Body of pancreas (tissue), 4 donors: Measurements from ENCODE around the gene RNF215. TPM values are rescaled to one million over a fixed set of nuclear protein-coding genes. Genes with fewer than 3 reads are reported as not detected.
A peak's percentile ranks its signal among the peaks of the same experiment; 100 is the strongest.

ENCODE experiments used
- ATAC-seq: fragments of 150-250 bp; one replicate; pipeline ENCODE4 v1.9.1; 2016
- DNase-seq, 4 donors: peaks; one replicate each; pipeline ENCODE4 v3.0.0-alpha.2; 2019
- H3K27ac ChIP-seq, 4 donors: fragments of 200-600 bp; sonication (generic); 1 replicate in 3 of 4; 2 replicates in 1 of 4; pipeline versions ENCODE4 v1.5.1 to v1.6.1; 2016 to 2019; ENCODE audit warnings: mild to moderate bottlenecking in 1 of 4, mixed read lengths in 1 of 4, moderate library complexity in 1 of 4
- H3K27me3 ChIP-seq, 2 donors: fragments of 200-600 bp; sonication (generic); one replicate each; pipeline ENCODE4 v1.6.0; 2016; ENCODE audit warnings: mild to moderate bottlenecking in 1 of 2
- H3K36me3 ChIP-seq, 2 donors: fragments of 200-600 bp; sonication (generic); replicated peaks in 1 of 2; 2 replicates each; pipeline ENCODE4 v1.5.1; 2016; ENCODE audit warnings: low read depth in 2 of 2; ENCODE audit not compliant: insufficient read depth in 1 of 2
- H3K4me1 ChIP-seq: fragments of 200-600 bp; sonication (generic); one replicate; pipeline ENCODE4 v1.6.0; 2016
- H3K4me3 ChIP-seq, 2 donors: fragments of 200-600 bp; sonication (generic); 1 replicate in 1 of 2; 2 replicates in 1 of 2; pipeline ENCODE4 v1.5.1; 2016 to 2019
- H3K9me3 ChIP-seq, 3 donors: fragments of 200-600 bp; sonication (generic); 1 replicate in 2 of 3; 2 replicates in 1 of 3; pipeline ENCODE4 v1.5.1; 2016
- POLR2A ChIP-seq, 3 donors: fragments of 450-650 bp; IDR thresholded peaks; one replicate each; pipeline ENCODE4 v1.6.1; 2016; ENCODE audit warnings: antibody characterized with exemption in 3 of 3, mild to moderate bottlenecking in 2 of 3
- WGBS, 2 donors: methylation state at CpG; one replicate each; pipeline ENCODE4 v1.1.5; 2017; 5-methylcytosine and 5-hydroxymethylcytosine counted together
- intact Hi-C: fragments of 100-400 bp; cut with DNase I; formaldehyde crosslinking; loops from one replicate; pipeline ENCODE4 v1.15.1; 2023
- total RNA-seq, 2 donors: library from RNA; depleted of rRNA; stranded (reverse); fragments of >200 nt; gene quantifications; one replicate each; pipeline ENCODE4 v1.1.0, GENCODE V29; 2016
- TF ChIP-seq, protein P1 (sequence below), 7 experiments: fragments of 450-650 bp in 4 of 7; fragments of 200-600 bp in 3 of 7; sonication (generic) in 3 of 7; IDR thresholded peaks; one replicate each; pipeline ENCODE4 v1.5.1; 2016 to 2019; ENCODE audit warnings: antibody characterized with exemption in 7 of 7

The RNF215 gene
- total RNA-seq, 2 donors from 2014 or later = 13.8 to 14.0 TPM

- Histone ChIP-seq H3K9me3 (no peaks in the 10 kb centered on the region), H3K4me3 (no peak overlapping the region), H3K4me1 (peaks cover 16% of the 10 kb centered on the region), H3K27ac (no peak overlapping the region), H3K36me3 (no peaks in the 10 kb centered on the region), H3K27me3 (no peaks in the 10 kb centered on the region)
- WGBS, 2 donors = 64 to 68% methylated on average over 8 to 9 of the region's 9 CpGs
- TF ChIP-seq, protein P1, sequence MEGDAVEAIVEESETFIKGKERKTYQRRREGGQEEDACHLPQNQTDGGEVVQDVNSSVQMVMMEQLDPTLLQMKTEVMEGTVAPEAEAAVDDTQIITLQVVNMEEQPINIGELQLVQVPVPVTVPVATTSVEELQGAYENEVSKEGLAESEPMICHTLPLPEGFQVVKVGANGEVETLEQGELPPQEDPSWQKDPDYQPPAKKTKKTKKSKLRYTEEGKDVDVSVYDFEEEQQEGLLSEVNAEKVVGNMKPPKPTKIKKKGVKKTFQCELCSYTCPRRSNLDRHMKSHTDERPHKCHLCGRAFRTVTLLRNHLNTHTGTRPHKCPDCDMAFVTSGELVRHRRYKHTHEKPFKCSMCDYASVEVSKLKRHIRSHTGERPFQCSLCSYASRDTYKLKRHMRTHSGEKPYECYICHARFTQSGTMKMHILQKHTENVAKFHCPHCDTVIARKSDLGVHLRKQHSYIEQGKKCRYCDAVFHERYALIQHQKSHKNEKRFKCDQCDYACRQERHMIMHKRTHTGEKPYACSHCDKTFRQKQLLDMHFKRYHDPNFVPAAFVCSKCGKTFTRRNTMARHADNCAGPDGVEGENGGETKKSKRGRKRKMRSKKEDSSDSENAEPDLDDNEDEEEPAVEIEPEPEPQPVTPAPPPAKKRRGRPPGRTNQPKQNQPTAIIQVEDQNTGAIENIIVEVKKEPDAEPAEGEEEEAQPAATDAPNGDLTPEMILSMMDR (IDR thresholded peaks at IDR 0.05) = no peak
- TF ChIP-seq POLR2A (IDR thresholded peaks at IDR 0.05) = no peak
- intact Hi-C loops = loop anchor here (5.0 kb wide), 1 partner anchor 90 kb away; no protein-coding TSS in a partner anchor
- no peak for DNase-seq
- ATAC-seq = no peak
Measured at GRCh38 chr22:30392661-30393321, 5.6 kb upstream of the RNF215 start.

DNA sequence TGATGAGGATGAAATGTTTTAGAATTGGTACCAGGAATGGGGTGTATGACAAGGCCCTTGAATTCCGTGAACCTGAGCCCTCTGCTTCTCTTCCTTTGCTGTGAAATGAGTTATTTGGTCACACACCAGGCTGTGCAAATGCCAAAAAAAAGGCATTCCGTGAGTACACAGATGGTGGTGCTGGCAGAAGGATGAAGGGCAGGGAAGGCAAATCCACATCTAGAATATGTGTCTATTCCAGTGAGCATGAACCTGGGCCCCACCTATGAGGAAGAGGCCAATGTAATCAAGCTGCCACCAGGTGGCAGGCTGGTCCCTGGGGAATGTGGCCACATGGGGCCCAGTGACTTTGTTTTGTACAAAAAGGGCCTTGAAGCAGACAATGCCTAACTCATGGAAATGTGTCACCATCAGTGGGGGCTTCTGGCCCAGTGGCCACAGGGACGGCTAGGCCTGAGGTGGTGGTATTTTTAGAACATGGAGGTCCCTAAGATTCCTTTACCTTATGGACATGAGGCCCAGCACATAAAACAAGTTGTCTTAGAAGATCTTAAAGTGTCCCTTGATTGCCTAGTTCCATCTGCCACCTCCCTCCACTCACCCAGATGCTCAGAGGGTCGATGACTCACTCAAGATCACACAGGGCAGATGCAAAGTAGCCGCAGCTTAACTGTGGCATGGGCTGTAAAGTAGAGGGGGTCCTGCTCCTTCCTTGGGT, 3.9 kb upstream of the RNF215 start:
- Histone ChIP-seq H3K4me1 (peaks cover 10% of the 10 kb centered on the region), H3K4me3 (no peak overlapping the region), H3K27ac (peak overlapping the region in 3 of 4 donors; percentile 19 to 41 (median 32)), H3K9me3 (no peaks in the 10 kb centered on the region), H3K27me3 (no peaks in the 10 kb centered on the region), H3K36me3 (no peaks in the 10 kb centered on the region)
- no peak for TF ChIP-seq POLR2A (IDR thresholded peaks at IDR 0.05)
- TF ChIP-seq, protein P1 (IDR thresholded peaks at IDR 0.05) = peak; percentile 78 to 91 (median 88)
- ATAC-seq (peak; percentile 52), DNase-seq (peak; percentile 80 to 85 (median 82))
- 46 to 68% methylated on average over 3 to 5 of the region's 5 CpGs for WGBS, 2 donors
- intact Hi-C loops = loop anchor here (5.0 kb wide), 1 partner anchor 91 kb away; no protein-coding TSS in a partner anchor

DNA sequence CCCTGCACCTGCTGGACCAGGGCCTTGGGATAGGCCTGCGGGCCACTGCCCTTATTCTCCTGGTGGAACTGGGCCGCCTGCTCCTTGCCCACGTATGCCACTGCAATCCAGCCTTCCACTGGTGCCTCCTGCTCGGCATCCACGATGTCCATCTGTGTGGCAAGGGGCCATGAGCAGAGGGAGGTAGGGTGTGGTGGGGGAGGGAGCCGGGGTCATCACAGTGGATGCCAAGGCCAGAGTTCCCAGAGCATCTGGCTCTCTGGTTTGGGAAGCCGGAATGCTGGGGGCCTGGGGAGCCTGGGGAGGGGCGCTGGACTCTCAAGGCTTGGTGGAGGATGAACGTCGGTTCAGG, 627 bp downstream of the RNF215 start:
- H3K27me3 ChIP-seq = no peaks in the 10 kb centered on the region
- TF ChIP-seq, protein P1 (IDR thresholded peaks at IDR 0.05) = no peak
- TF ChIP-seq POLR2A (IDR thresholded peaks at IDR 0.05) = no peak
- 22 to 26% methylated on average over 7 to 10 of the region's 10 CpGs for WGBS, 2 donors
- peak in 2 of 4 donors; percentile 23 to 24 for DNase-seq
- no peaks in the 10 kb centered on the region for H3K9me3 ChIP-seq
- H3K27ac ChIP-seq = peak overlapping the region in 3 of 4 donors; percentile 5 to 68 (median 59)
- no peak for ATAC-seq
- no peaks in the 10 kb centered on the region for H3K36me3 ChIP-seq
- H3K4me1 ChIP-seq = peaks cover 15% of the 10 kb centered on the region
- peak overlapping the region; percentile 37 to 74 for H3K4me3 ChIP-seq
- intact Hi-C loops = loop anchor here (10.0 kb wide), 1 partner anchor 272 kb away; no protein-coding TSS in a partner anchor

GRCh38 chr22:30385942-30386341, 1.3 kb downstream of the RNF215 start:
- Histone ChIP-seq H3K27me3 (no peaks in the 10 kb centered on the region), H3K36me3 (no peaks in the 10 kb centered on the region), H3K4me1 (peaks cover 15% of the 10 kb centered on the region), H3K27ac (no peak overlapping the region), H3K9me3 (no peaks in the 10 kb centered on the region), H3K4me3 (no peak overlapping the region)
- ATAC-seq = no peak
- WGBS, 2 donors = 92% methylated on average over 4 to 10 of the region's 10 CpGs
- intact Hi-C loops = loop anchor here (10.0 kb wide), 1 partner anchor 271 kb away; no protein-coding TSS in a partner anchor
- no peak for TF ChIP-seq POLR2A (IDR thresholded peaks at IDR 0.05)
- no peak for DNase-seq

DNA sequence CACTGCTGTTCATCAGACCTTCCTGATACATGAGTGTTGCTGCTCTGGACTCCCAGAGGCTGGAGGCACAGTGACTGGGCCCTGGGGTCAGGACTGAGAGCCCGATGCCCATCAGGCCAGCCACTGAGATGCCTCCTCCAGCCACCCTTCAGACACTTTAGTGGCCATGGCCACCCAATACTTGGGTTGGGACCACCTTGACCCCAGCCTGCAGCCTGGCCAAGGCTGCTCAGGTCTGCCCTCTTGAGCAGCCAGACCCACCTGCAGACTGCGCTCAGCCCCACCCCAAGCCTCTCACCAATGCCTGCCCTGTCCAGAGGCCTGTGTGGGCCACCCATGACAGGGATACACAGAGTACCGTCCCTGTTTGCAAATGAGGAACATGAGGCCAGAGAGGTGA, 4.2 kb downstream of the RNF215 start:
- Histone ChIP-seq H3K9me3 (no peaks in the 10 kb centered on the region), H3K27me3 (no peaks in the 10 kb centered on the region), H3K4me3 (no peak overlapping the region), H3K4me1 (peaks cover 15% of the 10 kb centered on the region), H3K27ac (no peak overlapping the region), H3K36me3 (no peaks in the 10 kb centered on the region)
- TF ChIP-seq, protein P1 (IDR thresholded peaks at IDR 0.05) = no peak
- no peak for TF ChIP-seq POLR2A (IDR thresholded peaks at IDR 0.05)
- ATAC-seq = no peak
- no peak for DNase-seq
- intact Hi-C loops = loop anchor here (10.0 kb wide), 1 partner anchor 268 kb away; no protein-coding TSS in a partner anchor
- 75% methylated on average over 3 of the region's 3 CpGs; no CpG with 5 or more reads in 1 of the 2 donors for WGBS, 2 donors
